Breast epithelium (tissue), 3 donors: Measurements from ENCODE around the gene NOP10.

Experiments
- CTCF ChIP-seq, 3 donors: fragments of 450-650 bp; IDR thresholded peaks; one replicate each; pipeline ENCODE4 v1.5.1; 2016 to 2017; ENCODE audit warnings: antibody characterized with exemption in 3 of 3, mild to moderate bottlenecking in 3 of 3, moderate library complexity in 3 of 3
- POLR2AphosphoS5 ChIP-seq, 3 donors: sonication (generic); formaldehyde crosslinking; IDR thresholded peaks; one replicate each; pipeline ENCODE4 v1.6.1; 2017; ENCODE audit warnings: antibody characterized with exemption in 3 of 3

GRCh38 chr15:34334672-34335071, 8.3 kb downstream of the NOP10 start:
- TF ChIP-seq POLR2AphosphoS5 (IDR thresholded peaks at IDR 0.05): no peak
- TF ChIP-seq CTCF (IDR thresholded peaks at IDR 0.05): no peak
